Measurements from ENCODE around the gene CUL5. TPM values are rescaled to one million over a fixed set of nuclear protein-coding genes. Genes with fewer than 3 reads are reported as not detected.

CUL5 gene
- total and polyA plus RNA-seq, 2 of the 8 experiments (the other 6 are each of a cell fraction or from before 2014, with no cell fraction given), result 4.9 to 31.8 TPM

DNA sequence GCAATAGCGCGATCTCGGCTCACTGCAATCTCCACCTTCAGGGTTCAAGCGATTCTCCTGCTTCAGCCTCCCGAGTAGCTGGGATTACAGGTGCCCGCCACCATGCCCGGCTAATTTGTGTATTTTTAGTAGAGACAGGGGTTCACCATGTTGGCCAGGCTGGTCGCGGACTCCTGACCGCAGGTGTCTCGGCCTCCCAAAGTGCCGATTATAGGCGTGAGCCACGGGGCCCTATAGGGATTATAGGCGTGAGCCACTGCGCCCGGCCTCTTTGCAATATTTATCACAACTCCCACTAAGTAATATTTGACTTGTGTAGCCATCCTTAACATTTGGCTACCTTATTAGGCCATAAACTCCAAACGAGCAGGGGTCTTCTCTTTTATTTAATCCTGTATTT, 879 bp upstream of the CUL5 start:
- H3K23ac ChIP-seq (ENCODE audit: insufficient read length), result no peak overlapping the region
- no peak overlapping the region for H2BK5ac ChIP-seq (ENCODE audit: low read depth, low read length)
- H2AFZ ChIP-seq (ENCODE audit: low read length), result no peak overlapping the region
- H3K23me2 ChIP-seq (ENCODE audit: low read depth, low read length), result peaks cover 5% of the 10 kb centered on the region; the same call in 1 of the 2 replicates
- H4K20me1 ChIP-seq (replicated peaks in 1 of 2; ENCODE audit: control insufficient read depth in 1 of 2, insufficient read depth in 2 of 2, low read length in 2 of 2), result no peaks in the 10 kb centered on the region
- H3K4me2 ChIP-seq (ENCODE audit: insufficient read depth in 1 of 2, low read depth in 2 of 2, low read length in 2 of 2), result no peak overlapping the region
- no peak overlapping the region for H3K14ac ChIP-seq (ENCODE audit: insufficient read length)
- no peak overlapping the region for H2BK20ac ChIP-seq (ENCODE audit: low read length)
- peaks cover 0 to 3% (median 3%) of the 10 kb centered on the region in 4 experiments; a peak in 4 of 7 replicates for H3K4me1 ChIP-seq (replicated peaks in 1 of 4; ENCODE audit: control insufficient read depth in 3 of 4, insufficient read depth in 4 of 4, low read length in 3 of 4)
- no peak overlapping the region for H3K9ac ChIP-seq (replicated peaks in 1 of 4; ENCODE audit: extremely low read depth in 1 of 4, low read depth in 3 of 4, low read length in 3 of 4)
- peaks cover 4% of the 10 kb centered on the region for H3K79me1 ChIP-seq (ENCODE audit: low read depth, low read length)
- H4K5ac ChIP-seq (ENCODE audit: insufficient read length, low read depth, low read length), result no peak overlapping the region
- H3K9me3 ChIP-seq (ENCODE audit: insufficient read depth in 2 of 2, low read depth in 1 of 2, low read length in 1 of 2), result no peaks in the 10 kb centered on the region
- no peaks in the 10 kb centered on the region for H3K27me3 ChIP-seq (replicated peaks in 1 of 4; ENCODE audit: control insufficient read depth in 3 of 4, extremely low read depth in 1 of 4, insufficient read depth in 3 of 4, low read length in 3 of 4)
- no peak overlapping the region for H3K4me3 ChIP-seq (ENCODE audit: extremely low read depth in 1 of 4, insufficient read depth in 2 of 4, low read depth in 3 of 4, low read length in 4 of 4)
- no peak for FAIRE-seq
- H3K36me3 ChIP-seq (ENCODE audit: control insufficient read depth in 2 of 4, insufficient read depth in 4 of 4, low read length in 3 of 4), result no peaks in the 10 kb centered on the region
- H3K4ac ChIP-seq (replicated peaks; ENCODE audit: insufficient read length, low read depth, low read length), result no peak overlapping the region
- POLR2A ChIA-PET (ENCODE audit: partially characterized antibody), result interaction anchor here (0.9 to 1.4 kb wide), 3 partner anchors 14 to 42 kb away, joined by 3 read pairs; no protein-coding TSS in a partner anchor
- H3K79me2 ChIP-seq (ENCODE audit: control insufficient read depth in 1 of 2, insufficient read depth in 2 of 2, low read length in 2 of 2), result peaks cover 9 to 36% of the 10 kb centered on the region in 2 experiments
- H4K91ac ChIP-seq (replicated peaks; ENCODE audit: insufficient read length, low read length), result no peak overlapping the region
- no peak overlapping the region for H3K27ac ChIP-seq (ENCODE audit: low read depth, low read length)
- H2BK15ac ChIP-seq (ENCODE audit: low read length), result no peak overlapping the region
- H2BK12ac ChIP-seq (ENCODE audit: low read depth, low read length), result no peak overlapping the region
- no peak overlapping the region for H2BK120ac ChIP-seq (replicated peaks; ENCODE audit: low read depth, low read length)
- no peak overlapping the region for H2AK5ac ChIP-seq (ENCODE audit: low read depth, low read length)
- 95% methylated on average over 18 of the region's 18 CpGs; no CpG with 5 or more reads in 1 of the 2 experiments for WGBS, 2 experiments (ENCODE audit: extremely low coverage in 1 of 2, insufficient coverage in 1 of 2, insufficient read length in 1 of 2, insufficient replicate concordance in 2 of 2, low coverage in 1 of 2, low lambda C conversion rate in 2 of 2, missing lambda C conversion rate in 1 of 2)
- no peak overlapping the region for H3K18ac ChIP-seq (ENCODE audit: extremely low read depth, low read length)
- CTCF ChIA-PET (ENCODE audit: partially characterized antibody), result interaction anchor here (0.7 to 4.7 kb wide), 13 partner anchors 8 to 478 kb away, joined by 3 to 57 read pairs (median 4); no protein-coding TSS in a partner anchor
- H3K56ac ChIP-seq (replicated peaks; ENCODE audit: insufficient read length, low read depth, low read length), result no peak overlapping the region
- H4K8ac ChIP-seq (ENCODE audit: extremely low read depth, insufficient read depth, low read length), result no peak overlapping the region
- DNase-seq (ENCODE audit: low read depth in 1 of 2, low spot score in 2 of 2), result no peak
- TF ChIP-seq, protein P1, sequence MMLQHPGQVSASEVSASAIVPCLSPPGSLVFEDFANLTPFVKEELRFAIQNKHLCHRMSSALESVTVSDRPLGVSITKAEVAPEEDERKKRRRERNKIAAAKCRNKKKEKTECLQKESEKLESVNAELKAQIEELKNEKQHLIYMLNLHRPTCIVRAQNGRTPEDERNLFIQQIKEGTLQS (IDR thresholded peaks at IDR 0.05; ENCODE audit: insufficient read depth, low read depth, low read length), result no peak
- TF ChIP-seq, protein P2, sequence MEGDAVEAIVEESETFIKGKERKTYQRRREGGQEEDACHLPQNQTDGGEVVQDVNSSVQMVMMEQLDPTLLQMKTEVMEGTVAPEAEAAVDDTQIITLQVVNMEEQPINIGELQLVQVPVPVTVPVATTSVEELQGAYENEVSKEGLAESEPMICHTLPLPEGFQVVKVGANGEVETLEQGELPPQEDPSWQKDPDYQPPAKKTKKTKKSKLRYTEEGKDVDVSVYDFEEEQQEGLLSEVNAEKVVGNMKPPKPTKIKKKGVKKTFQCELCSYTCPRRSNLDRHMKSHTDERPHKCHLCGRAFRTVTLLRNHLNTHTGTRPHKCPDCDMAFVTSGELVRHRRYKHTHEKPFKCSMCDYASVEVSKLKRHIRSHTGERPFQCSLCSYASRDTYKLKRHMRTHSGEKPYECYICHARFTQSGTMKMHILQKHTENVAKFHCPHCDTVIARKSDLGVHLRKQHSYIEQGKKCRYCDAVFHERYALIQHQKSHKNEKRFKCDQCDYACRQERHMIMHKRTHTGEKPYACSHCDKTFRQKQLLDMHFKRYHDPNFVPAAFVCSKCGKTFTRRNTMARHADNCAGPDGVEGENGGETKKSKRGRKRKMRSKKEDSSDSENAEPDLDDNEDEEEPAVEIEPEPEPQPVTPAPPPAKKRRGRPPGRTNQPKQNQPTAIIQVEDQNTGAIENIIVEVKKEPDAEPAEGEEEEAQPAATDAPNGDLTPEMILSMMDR (IDR thresholded peaks at IDR 0.05; ENCODE audit: control extremely low read depth in 1 of 3, insufficient read depth in 1 of 3, low read depth in 1 of 3, low read length in 3 of 3), result no peak
- TF ChIP-seq TBP (IDR thresholded peaks at IDR 0.05; ENCODE audit: low read depth, low read length) (no peak), SIN3A (conservative IDR thresholded peaks at IDR 0.05 in 1 of 2, IDR thresholded peaks at IDR 0.05 in 1 of 2; ENCODE audit: low read depth in 1 of 2, low read length in 2 of 2) (no peak), RXRA (IDR thresholded peaks at IDR 0.05; ENCODE audit: insufficient read depth, low read depth, low read length) (no peak), CREB1 (IDR thresholded peaks at IDR 0.05) (no peak), POLR2AphosphoS5 (IDR thresholded peaks at IDR 0.05; ENCODE audit: low read depth, low read length) (no peak), CTBP2 (IDR thresholded peaks at IDR 0.05; ENCODE audit: borderline replicate concordance, insufficient read depth, insufficient read length, low read length) (no peak), BCL11A (IDR thresholded peaks at IDR 0.05; ENCODE audit: low read depth in 2 of 2, low read length in 2 of 2) (no peak), GABPA (IDR thresholded peaks at IDR 0.05; ENCODE audit: borderline replicate concordance, insufficient read depth, low read length) (no peak), SIRT6 (IDR thresholded peaks at IDR 0.05; ENCODE audit: low read length) (no peak)
